GM19351 (cell line): Measurements from ENCODE around the gene SPAG16.
A peak's percentile ranks its signal among the peaks of the same experiment; 100 is the strongest.

Source experiments
- ATAC-seq: cut with Tn5 transposase; IDR thresholded peaks from one replicate; pipeline ENCODE4 v1.9.1; 2021; ENCODE audit warnings: mild to moderate bottlenecking, moderate library complexity; ENCODE audit not compliant: unreplicated experiment

Gene SPAG16

GRCh38 chr2:214057986-214058385, 773.7 kb downstream of the SPAG16 start:
- no peak for ATAC-seq

DNA sequence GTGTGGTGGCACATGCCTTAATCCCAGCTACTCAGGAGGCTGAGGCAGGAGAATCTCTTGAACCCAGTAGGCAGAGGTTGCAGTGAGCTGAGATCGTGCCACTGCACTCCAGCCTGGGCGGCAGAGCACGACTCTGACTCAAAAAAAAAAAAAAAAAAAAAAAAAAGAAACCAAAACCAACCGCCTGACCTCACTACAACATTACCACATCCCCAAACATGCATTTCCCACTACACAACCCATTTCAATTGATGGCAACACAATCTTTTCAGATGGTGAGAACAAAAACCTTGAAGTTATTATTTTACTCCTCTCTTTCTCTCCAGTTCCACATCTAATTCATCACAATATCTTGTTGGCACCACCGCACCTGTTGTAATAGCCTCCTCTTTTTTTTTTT, 778.0 kb downstream of the SPAG16 start:
- ATAC-seq, result peak; percentile 38

DNA sequence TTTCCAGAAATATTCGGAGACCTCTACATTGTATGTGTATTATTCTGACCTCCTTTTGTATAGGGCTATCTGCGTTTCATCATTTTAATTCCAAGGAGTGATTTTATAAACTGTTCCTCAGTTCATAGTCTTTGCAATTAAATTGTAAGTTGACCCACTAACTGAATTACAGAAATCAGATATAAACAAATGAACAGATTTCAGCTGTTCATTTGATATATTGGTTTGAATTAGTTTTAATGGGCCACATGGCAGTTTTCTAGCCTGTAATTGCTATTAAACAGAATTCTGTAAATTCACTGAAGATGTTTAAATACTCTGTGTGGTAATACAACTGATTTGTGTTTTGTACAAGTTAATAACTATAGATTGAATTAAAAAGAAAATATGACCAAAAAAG, 780.2 kb downstream of the SPAG16 start:
- no peak for ATAC-seq

- ATAC-seq, result no peak
Observed at GRCh38 chr2:214066862-214067261, 782.6 kb downstream of the SPAG16 start.

GRCh38 chr2:214069254-214069653, 785.0 kb downstream of the SPAG16 start:
- ATAC-seq, result peak; percentile 50

GRCh38 chr2:214075456-214075855, 791.2 kb downstream of the SPAG16 start:
- ATAC-seq, result no peak

DNA sequence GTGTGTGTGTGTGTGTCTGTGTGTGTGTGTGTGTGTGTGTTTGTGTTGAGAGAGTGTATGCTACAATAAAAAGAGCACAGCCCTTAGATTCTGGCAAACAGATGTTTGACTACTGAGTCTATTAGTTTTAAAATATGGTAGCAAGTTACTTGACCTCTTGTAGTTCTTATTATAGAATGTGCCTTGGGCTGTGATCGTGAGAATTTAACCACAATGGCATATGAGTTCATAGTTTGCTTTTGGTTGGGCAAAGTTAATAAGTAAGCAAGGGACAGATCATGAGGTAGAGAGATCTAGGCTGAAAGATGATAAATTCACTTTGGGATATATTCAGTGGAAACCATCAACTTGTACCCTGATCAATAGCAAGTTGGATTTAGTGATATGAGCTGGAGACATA, 792.3 kb downstream of the SPAG16 start:
- no peak for ATAC-seq

DNA sequence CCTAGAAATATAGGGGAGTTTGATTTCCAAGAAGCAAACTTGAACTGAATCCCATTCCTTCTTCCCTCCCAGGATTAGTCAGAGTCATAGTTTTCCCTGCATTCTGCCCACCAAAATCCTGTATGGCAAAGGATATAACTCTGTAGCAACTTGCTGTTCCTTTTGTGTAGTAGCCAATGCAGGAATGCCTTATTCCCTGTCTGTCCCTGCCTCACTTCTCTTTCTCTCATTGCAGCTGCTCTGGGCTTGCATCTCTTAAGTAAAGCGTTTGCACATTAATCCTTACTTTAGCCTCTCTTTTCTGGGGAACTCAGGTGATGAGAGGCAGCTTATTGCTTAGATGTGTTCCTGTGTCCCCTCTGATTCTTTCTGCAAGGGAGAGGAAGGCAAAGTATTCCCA, 793.5 kb downstream of the SPAG16 start:
- ATAC-seq, result no peak

- ATAC-seq, result no peak
Observed at GRCh38 chr2:214079032-214079431, 794.8 kb downstream of the SPAG16 start.

GRCh38 chr2:214088536-214088935, 804.3 kb downstream of the SPAG16 start:
- no peak for ATAC-seq

GRCh38 chr2:214096208-214096715, 812.0 kb downstream of the SPAG16 start:
- ATAC-seq, result no peak

GRCh38 chr2:214098811-214099210, 814.5 kb downstream of the SPAG16 start:
- no peak for ATAC-seq

DNA sequence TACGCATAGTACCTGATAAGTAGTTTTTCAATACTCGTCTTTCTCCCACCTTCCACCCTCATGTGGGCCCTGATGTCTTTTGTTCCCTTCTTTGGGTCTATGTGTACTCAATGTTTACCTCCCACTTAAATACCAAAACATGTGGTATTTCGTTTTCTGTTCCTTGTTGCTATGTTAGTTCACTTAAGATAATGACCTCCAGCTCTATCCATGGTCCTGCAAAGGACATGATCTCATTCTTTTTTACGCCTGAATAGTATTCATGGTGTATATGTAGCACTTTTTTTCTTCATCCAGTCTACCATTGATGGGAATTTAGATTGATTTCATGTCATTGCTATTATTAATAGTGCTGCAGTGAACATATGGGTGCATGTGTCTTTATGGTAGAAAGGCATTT, 816.2 kb downstream of the SPAG16 start:
- no peak for ATAC-seq

- ATAC-seq, result no peak
Observed at GRCh38 chr2:214103276-214104001, 819.2 kb downstream of the SPAG16 start.

GRCh38 chr2:214104219-214104618, 820.0 kb downstream of the SPAG16 start:
- no peak for ATAC-seq

- no peak for ATAC-seq
Observed at GRCh38 chr2:214104967-214105366, 820.7 kb downstream of the SPAG16 start.

- no peak for ATAC-seq
Observed at GRCh38 chr2:214107726-214108125, 823.5 kb downstream of the SPAG16 start.

DNA sequence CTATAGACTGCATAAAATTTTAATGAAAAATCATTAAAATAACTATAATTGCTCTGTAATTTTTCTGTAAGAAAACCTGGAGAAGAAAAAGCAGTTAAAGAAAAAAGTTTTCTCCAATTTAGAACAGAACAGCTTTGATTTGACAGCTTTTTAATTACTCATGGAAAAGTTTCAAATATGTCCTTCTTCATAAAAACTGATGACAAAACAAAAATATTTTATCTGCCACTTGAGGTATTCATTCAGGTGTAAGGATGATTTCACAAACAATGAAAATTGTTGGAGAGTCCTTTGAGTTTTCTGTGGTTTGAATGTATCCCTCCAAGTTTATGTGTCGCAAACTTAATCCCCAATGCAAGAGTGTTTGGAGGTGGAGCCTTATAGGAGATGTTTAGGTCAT, 824.3 kb downstream of the SPAG16 start:
- no peak for ATAC-seq

DNA sequence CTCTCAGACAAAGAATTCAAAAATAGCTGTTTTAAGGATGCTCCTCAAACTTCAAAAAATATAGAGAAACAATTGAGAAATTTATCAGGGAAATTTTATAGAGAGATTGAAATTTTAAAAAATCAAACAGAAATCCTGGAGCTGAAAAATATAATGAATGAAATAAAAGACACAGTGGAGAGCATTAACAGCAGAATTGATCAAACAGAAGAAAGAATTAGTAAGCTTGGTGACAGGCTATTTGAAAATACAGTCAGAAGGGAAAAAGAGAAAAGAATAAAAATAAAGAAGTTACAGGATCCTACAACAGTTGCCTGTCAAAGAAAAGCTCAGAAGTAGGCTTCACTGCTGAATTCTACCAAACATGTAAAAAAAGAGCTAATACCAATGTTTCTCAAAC, 832.8 kb downstream of the SPAG16 start:
- ATAC-seq, result no peak

- no peak for ATAC-seq
Observed at GRCh38 chr2:214126135-214126534, 841.9 kb downstream of the SPAG16 start.

DNA sequence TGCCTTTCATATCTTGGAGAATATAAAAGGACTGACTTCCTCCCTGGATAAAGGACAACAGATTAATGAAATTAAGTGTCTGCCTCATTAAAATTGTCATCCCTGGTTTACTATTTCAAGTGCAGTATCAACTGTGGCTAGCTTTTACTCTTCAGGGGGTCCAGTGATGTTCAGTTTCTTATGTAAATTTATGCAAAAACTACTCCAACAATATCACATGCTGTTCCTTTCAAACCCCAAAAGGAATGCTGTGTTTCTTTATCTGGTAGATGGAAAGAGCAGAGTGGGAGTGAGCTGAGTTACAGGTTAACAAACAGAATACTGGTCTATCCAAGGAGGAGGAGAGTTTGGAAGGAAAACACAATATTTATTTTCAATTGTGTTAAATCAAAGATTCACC, 842.9 kb downstream of the SPAG16 start:
- no peak for ATAC-seq

- ATAC-seq, result no peak
Observed at GRCh38 chr2:214127571-214127970, 843.3 kb downstream of the SPAG16 start.

DNA sequence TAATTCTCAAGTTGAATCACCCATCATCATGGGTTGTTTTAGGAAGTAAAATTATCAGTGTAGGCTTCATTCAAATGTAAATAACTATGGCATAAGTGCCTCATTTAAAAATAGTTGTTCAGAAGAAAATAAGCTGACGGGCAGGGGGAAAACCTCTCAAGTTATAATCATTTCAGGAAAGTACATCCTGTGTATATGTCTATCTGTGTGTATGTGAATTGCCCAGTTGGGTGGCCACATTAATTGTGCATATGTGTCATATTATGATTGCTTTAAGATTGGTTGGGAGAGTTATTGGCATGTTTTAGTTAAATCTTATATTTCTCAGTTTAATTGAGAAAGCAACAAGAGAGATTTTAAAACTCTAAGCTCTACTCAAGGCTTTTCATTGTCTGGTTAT, 843.8 kb downstream of the SPAG16 start:
- ATAC-seq, result no peak
